ENCODE data around the gene CTDSP1. TPM values are rescaled to one million over a fixed set of nuclear protein-coding genes. Genes with fewer than 3 reads are reported as not detected.

Gene CTDSP1
- total and polyA plus RNA-seq, 4 donors = 38.3 to 76.5 (median 56.6) TPM

- H3K4me1 ChIP-seq (ENCODE audit: control insufficient read depth in 4 of 4, insufficient read depth in 4 of 4, low read length in 3 of 4) = peaks cover 5 to 16% (median 11%) of the 10 kb centered on the region in 4 donors
- no peak for DNase-seq (ENCODE audit: low spot score)
- H3K27me3 ChIP-seq (ENCODE audit: control insufficient read depth in 4 of 4, insufficient read depth in 4 of 4, low read length in 3 of 4) = no peaks in the 10 kb centered on the region
- H3K36me3 ChIP-seq (ENCODE audit: control insufficient read depth in 4 of 4, insufficient read depth in 3 of 4, low read depth in 1 of 4, low read length in 3 of 4) = peaks cover 0 to 14% (median 2%) of the 10 kb centered on the region in 4 donors
- no peak overlapping the region for H3K9ac ChIP-seq (ENCODE audit: low read depth in 1 of 2, low read length in 2 of 2)
- TF ChIP-seq EGR1 (IDR thresholded peaks at IDR 0.05; ENCODE audit: low read depth in 2 of 2) (no peak), YY1 (IDR thresholded peaks at IDR 0.05) (no peak), SP1 (IDR thresholded peaks at IDR 0.05) (no peak), TAF1 (conservative IDR thresholded peaks at IDR 0.05) (no peak), GABPA (IDR thresholded peaks at IDR 0.05 in 1 of 2, conservative IDR thresholded peaks at IDR 0.05 in 1 of 2) (no peak), FOXA2 (IDR thresholded peaks at IDR 0.05) (no peak)
- TF ChIP-seq, protein P1, sequence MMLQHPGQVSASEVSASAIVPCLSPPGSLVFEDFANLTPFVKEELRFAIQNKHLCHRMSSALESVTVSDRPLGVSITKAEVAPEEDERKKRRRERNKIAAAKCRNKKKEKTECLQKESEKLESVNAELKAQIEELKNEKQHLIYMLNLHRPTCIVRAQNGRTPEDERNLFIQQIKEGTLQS (IDR thresholded peaks at IDR 0.05) = no peak
- no peaks in the 10 kb centered on the region for H3K9me3 ChIP-seq (ENCODE audit: control insufficient read depth in 4 of 4, low read length in 3 of 4)
- no peak overlapping the region for H3K4me3 ChIP-seq (ENCODE audit: low read depth in 1 of 3, low read length in 3 of 3)
- H3K27ac ChIP-seq (ENCODE audit: low read depth in 1 of 2, low read length in 2 of 2) = no peak overlapping the region
- 93% methylated on average over 9 of the region's 9 CpGs for WGBS
These were observed 23.9 kb downstream of the CTDSP1 start for GRCh38 chr2:218423584-218423983.

- 91% methylated on average over 10 of the region's 10 CpGs for WGBS
- Histone ChIP-seq H3K27ac (ENCODE audit: low read depth in 1 of 2, low read length in 2 of 2) (no peak overlapping the region), H3K4me1 (ENCODE audit: control insufficient read depth in 4 of 4, insufficient read depth in 4 of 4, low read length in 3 of 4) (peaks cover 0 to 4% (median 2%) of the 10 kb centered on the region in 4 donors), H3K36me3 (ENCODE audit: control insufficient read depth in 4 of 4, insufficient read depth in 3 of 4, low read depth in 1 of 4, low read length in 3 of 4) (peaks cover 0 to 26% (median 7%) of the 10 kb centered on the region in 4 donors), H3K4me3 (ENCODE audit: low read depth in 1 of 3, low read length in 3 of 3) (no peak overlapping the region), H3K27me3 (ENCODE audit: control insufficient read depth in 4 of 4, insufficient read depth in 4 of 4, low read length in 3 of 4) (no peaks in the 10 kb centered on the region), H3K9ac (ENCODE audit: low read depth in 1 of 2, low read length in 2 of 2) (no peak overlapping the region), H3K9me3 (ENCODE audit: control insufficient read depth in 4 of 4, low read length in 3 of 4) (no peaks in the 10 kb centered on the region)
- DNase-seq (ENCODE audit: low spot score) = no peak
- TF ChIP-seq, protein P2, sequence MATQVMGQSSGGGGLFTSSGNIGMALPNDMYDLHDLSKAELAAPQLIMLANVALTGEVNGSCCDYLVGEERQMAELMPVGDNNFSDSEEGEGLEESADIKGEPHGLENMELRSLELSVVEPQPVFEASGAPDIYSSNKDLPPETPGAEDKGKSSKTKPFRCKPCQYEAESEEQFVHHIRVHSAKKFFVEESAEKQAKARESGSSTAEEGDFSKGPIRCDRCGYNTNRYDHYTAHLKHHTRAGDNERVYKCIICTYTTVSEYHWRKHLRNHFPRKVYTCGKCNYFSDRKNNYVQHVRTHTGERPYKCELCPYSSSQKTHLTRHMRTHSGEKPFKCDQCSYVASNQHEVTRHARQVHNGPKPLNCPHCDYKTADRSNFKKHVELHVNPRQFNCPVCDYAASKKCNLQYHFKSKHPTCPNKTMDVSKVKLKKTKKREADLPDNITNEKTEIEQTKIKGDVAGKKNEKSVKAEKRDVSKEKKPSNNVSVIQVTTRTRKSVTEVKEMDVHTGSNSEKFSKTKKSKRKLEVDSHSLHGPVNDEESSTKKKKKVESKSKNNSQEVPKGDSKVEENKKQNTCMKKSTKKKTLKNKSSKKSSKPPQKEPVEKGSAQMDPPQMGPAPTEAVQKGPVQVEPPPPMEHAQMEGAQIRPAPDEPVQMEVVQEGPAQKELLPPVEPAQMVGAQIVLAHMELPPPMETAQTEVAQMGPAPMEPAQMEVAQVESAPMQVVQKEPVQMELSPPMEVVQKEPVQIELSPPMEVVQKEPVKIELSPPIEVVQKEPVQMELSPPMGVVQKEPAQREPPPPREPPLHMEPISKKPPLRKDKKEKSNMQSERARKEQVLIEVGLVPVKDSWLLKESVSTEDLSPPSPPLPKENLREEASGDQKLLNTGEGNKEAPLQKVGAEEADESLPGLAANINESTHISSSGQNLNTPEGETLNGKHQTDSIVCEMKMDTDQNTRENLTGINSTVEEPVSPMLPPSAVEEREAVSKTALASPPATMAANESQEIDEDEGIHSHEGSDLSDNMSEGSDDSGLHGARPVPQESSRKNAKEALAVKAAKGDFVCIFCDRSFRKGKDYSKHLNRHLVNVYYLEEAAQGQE (IDR thresholded peaks at IDR 0.05) = no peak
- TF ChIP-seq JUND (IDR thresholded peaks at IDR 0.05) = no peak
- TF ChIP-seq HNF4G (IDR thresholded peaks at IDR 0.05) = no peak
- TF ChIP-seq, protein P1 (IDR thresholded peaks at IDR 0.05) = no peak
These were observed 25.9 kb downstream of the CTDSP1 start for GRCh38 chr2:218425531-218425930.

DNA sequence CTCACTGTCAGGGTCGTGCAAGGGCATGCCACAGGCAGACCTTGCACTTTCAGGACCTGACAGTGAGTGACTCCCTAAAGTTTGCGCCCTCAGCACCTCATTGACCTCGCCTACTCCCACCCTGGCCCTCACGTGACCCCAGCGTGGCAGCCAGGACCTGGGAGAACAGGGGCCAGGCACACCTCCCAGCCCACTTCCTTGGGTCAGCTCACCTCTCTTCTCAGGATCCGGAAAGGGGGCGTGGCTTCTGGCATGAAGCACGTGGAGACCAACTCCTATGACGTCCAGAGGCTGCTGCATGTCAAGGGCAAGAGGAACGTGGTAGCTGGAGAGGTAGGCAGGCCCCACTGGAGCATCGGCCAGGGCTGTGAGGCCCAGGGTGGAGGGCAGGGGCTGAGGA lies 28.1 kb downstream of the CTDSP1 start:
- Histone ChIP-seq H3K4me3 (ENCODE audit: low read depth in 1 of 3, low read length in 3 of 3) (no peak overlapping the region), H3K4me1 (ENCODE audit: control insufficient read depth in 4 of 4, insufficient read depth in 4 of 4, low read length in 3 of 4) (no peaks in the 10 kb centered on the region), H3K9me3 (ENCODE audit: control insufficient read depth in 4 of 4, low read length in 3 of 4) (no peaks in the 10 kb centered on the region), H3K36me3 (ENCODE audit: control insufficient read depth in 4 of 4, insufficient read depth in 3 of 4, low read depth in 1 of 4, low read length in 3 of 4) (peaks cover 0 to 45% (median 13%) of the 10 kb centered on the region in 4 donors), H3K9ac (ENCODE audit: low read depth in 1 of 2, low read length in 2 of 2) (no peak overlapping the region), H3K27ac (ENCODE audit: low read depth in 1 of 2, low read length in 2 of 2) (no peak overlapping the region), H3K27me3 (ENCODE audit: control insufficient read depth in 4 of 4, insufficient read depth in 4 of 4, low read length in 3 of 4) (no peaks in the 10 kb centered on the region)
- 89% methylated on average over 11 of the region's 11 CpGs for WGBS
- TF ChIP-seq SP1 (IDR thresholded peaks at IDR 0.05) (no peak), HNF4G (IDR thresholded peaks at IDR 0.05) (no peak)
- no peak for DNase-seq (ENCODE audit: low spot score)

All from liver (tissue), 9 donors.